ENCODE data around the gene FNDC8. TPM values are rescaled to one million over a fixed set of nuclear protein-coding genes. Genes with fewer than 3 reads are reported as not detected.
"Not testable (repeated sequence)": the region's sequence is repeated elsewhere in the genome, so short reads cannot be mapped to it uniquely, and the experiment has no call there.

Gene FNDC8
- total RNA-seq, 1 donor from 2014 or later, result not detected

DNA sequence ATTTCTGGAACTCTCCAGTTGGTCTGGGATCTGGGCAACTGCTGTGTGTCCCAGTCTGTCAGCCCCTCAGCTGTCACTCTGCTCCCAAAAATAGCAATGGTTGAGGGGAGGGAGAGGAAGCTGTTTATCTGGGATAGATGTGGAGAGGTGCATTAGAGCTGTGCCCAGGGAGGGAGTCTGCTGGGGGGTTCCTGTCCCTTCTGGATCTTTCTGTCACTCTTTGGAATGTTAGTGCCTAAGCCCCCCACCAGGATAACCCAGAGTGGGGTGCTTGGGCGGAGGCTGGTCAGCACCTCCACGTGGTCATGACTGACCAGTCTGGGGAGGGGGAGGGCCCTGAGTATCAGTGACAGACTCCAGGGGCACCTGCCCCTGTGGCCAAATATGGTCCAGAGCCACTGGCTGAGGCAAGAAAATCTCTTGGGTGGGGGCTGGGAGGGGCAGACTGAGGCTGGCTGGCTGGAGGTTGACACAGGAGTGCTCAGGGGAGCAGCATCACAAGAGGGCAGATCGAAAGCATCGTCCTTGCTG is 26.0 kb downstream of the FNDC8 start, which contains the start of gene UNC45B:
Gene UNC45B (plus strand): TSS at position 443 of the 531 bp plus-strand sequence. CDS start 447 bp downstream, outside the sequence.
- Mint-ChIP-seq H3K4me3 (no peak within 1 kb of the TSS), H3K4me1 (peaks cover under 1% of the 10 kb centered on the region), H3K27ac (no peak within 1 kb of the TSS), H3K27me3 (peaks cover 14% of the 10 kb centered on the region), H3K36me3 (ENCODE audit: low read depth) (no peaks in the 10 kb centered on the region), H3K9me3 (no peaks in the 10 kb centered on the region)
- intact Hi-C loops (cut with micrococcal nuclease), result loop anchor here (10.0 kb wide), 1 partner anchor 387 kb away; the partner anchor contains the start of gene SLFN12L
- ATAC-seq (ENCODE audit: low read depth), result no peak
- CTCF ChIA-PET, result no interaction called here
- TF ChIP-seq, protein P1, sequence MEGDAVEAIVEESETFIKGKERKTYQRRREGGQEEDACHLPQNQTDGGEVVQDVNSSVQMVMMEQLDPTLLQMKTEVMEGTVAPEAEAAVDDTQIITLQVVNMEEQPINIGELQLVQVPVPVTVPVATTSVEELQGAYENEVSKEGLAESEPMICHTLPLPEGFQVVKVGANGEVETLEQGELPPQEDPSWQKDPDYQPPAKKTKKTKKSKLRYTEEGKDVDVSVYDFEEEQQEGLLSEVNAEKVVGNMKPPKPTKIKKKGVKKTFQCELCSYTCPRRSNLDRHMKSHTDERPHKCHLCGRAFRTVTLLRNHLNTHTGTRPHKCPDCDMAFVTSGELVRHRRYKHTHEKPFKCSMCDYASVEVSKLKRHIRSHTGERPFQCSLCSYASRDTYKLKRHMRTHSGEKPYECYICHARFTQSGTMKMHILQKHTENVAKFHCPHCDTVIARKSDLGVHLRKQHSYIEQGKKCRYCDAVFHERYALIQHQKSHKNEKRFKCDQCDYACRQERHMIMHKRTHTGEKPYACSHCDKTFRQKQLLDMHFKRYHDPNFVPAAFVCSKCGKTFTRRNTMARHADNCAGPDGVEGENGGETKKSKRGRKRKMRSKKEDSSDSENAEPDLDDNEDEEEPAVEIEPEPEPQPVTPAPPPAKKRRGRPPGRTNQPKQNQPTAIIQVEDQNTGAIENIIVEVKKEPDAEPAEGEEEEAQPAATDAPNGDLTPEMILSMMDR (IDR thresholded peaks at IDR 0.05), result no peak
- POLR2A ChIA-PET, result no interaction called here
- DNase-seq, result no peak

DNA sequence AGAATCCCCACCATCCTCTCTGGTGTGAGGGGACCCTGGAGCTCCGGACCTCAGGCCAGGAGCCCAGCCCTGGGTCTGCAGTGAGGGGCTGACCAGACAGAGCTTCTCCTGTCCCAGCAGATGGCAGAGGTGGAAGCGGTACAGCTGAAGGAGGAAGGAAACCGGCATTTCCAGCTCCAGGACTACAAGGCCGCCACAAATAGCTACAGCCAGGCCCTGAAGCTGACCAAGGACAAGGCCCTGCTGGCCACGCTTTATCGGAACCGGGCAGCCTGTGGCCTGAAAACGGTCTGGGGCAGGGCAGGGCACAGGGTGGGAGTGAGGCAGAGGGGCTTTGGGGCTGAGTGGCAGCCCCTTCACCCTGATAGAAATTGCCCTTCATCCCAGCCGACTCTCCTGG is 26.7 kb downstream of the FNDC8 start:
- peaks cover 20% of the 10 kb centered on the region for H3K27me3 Mint-ChIP-seq
- ChIA-PET POLR2A (no interaction called here), CTCF (no interaction called here)
- no peak for DNase-seq
- H3K4me1 Mint-ChIP-seq, result no peaks in the 10 kb centered on the region
- no peak overlapping the region for H3K4me3 Mint-ChIP-seq
- H3K36me3 Mint-ChIP-seq (ENCODE audit: low read depth), result no peaks in the 10 kb centered on the region
- intact Hi-C loops (cut with micrococcal nuclease), result loop anchor here (10.0 kb wide), 1 partner anchor 387 kb away; the partner anchor contains the start of gene SLFN12L
- no peak for ATAC-seq (ENCODE audit: low read depth)
- H3K9me3 Mint-ChIP-seq, result no peaks in the 10 kb centered on the region
- H3K27ac Mint-ChIP-seq, result no peak overlapping the region
- TF ChIP-seq, protein P1 (IDR thresholded peaks at IDR 0.05), result no peak

- peaks cover 27% of the 10 kb centered on the region for H3K27me3 Mint-ChIP-seq
- POLR2A ChIA-PET, result no interaction called here
- intact Hi-C loops (cut with micrococcal nuclease), result loop anchor here (10.0 kb wide), 1 partner anchor 385 kb away; the partner anchor contains the start of gene SLFN12L
Observed at GRCh38 chr17:35149941-35150340, 28.5 kb downstream of the FNDC8 start.

DNA sequence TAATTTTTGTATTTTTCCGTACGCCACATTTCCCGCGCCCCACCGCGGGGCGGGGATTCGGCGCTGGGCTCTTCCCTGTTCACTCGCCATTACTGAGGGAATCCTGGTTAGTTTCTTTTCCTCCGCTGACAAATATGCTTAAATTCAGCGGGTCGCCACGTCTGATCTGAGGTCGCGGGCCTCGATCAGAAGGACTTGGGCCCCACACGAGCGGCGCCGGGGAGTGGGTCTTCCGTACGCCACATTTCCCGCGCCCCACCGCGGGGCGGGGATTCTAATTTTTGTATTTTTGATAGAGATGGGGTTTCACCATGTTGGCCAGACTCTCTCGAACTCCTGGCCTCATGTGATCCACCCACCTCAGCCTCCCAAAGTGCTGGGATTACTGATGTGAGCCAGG is 29.7 kb downstream of the FNDC8 start:
- CTCF ChIA-PET; ATAC-seq (ENCODE audit: low read depth); H3K27ac Mint-ChIP-seq; H3K36me3 Mint-ChIP-seq (ENCODE audit: low read depth); H3K4me1 Mint-ChIP-seq; H3K4me3 Mint-ChIP-seq; POLR2A ChIA-PET; intact Hi-C loops (cut with micrococcal nuclease); DNase-seq; H3K9me3 Mint-ChIP-seq: not testable (repeated sequence)
- H3K27me3 Mint-ChIP-seq, result peaks cover 30% of the 10 kb centered on the region

More at GRCh38 chr17:35149941-35150340, 28.5 kb downstream of the FNDC8 start:
- CTCF ChIA-PET, result no interaction called here
- ATAC-seq (ENCODE audit: low read depth) (no peak), DNase-seq (no peak)
- Mint-ChIP-seq H3K36me3 (ENCODE audit: low read depth) (no peaks in the 10 kb centered on the region), H3K9me3 (no peaks in the 10 kb centered on the region), H3K4me3 (no peak overlapping the region), H3K27ac (no peak overlapping the region), H3K4me1 (no peaks in the 10 kb centered on the region)
- TF ChIP-seq, protein P1 (IDR thresholded peaks at IDR 0.05), result no peak

DNA sequence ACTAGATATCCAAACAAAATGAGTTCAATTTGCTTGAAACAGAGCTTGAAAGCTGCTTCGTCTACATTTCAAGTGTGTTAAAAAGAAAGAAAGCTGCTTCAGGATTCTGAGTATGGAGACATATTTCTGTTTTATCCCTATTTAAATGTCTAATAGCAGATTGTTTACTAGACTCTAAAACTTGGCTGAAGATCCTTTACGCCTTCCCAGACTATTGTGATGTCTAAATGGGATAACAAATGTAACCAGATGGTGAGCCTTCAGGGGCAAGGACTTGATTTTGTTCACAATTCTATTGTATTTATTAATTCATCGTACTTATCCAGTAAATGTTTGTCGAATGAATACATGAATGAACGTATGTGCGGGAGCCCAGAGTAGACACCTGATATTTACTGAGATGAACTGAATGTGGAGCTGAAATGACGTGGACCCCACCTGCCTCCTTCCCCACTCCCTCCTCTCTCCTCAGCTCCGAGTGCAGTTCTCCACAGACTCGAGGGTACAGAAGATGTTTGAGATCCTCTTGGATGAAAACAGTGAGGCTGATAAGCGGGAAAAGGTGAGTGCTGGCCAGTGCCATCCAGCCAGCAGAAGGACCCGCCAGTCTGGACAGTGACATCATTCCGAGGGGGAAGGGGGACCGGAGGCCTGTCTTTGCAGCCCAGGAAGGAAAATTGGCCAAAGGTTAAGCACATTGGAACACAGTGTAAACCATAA is 31.2 kb downstream of the FNDC8 start:
- peaks cover 28% of the 10 kb centered on the region for H3K27me3 Mint-ChIP-seq
- no peak overlapping the region for H3K27ac Mint-ChIP-seq
- no peaks in the 10 kb centered on the region for H3K4me1 Mint-ChIP-seq
- H3K4me3 Mint-ChIP-seq, result no peak overlapping the region
- TF ChIP-seq, protein P1 (IDR thresholded peaks at IDR 0.05), result no peak
- no peaks in the 10 kb centered on the region for H3K9me3 Mint-ChIP-seq
- intact Hi-C loops (cut with micrococcal nuclease), result no loop called here
- ATAC-seq (ENCODE audit: low read depth) (no peak), DNase-seq (no peak)
- no peaks in the 10 kb centered on the region for H3K36me3 Mint-ChIP-seq (ENCODE audit: low read depth)
- POLR2A ChIA-PET, result no interaction called here
- CTCF ChIA-PET, result no interaction called here

Data from activated B cell treated with CpG ODN at 0.5 μM for 24 hours (primary cell).